OCI-LY1 (cell line): ENCODE results near the gene SLC25A38.

Source experiments
- H2AFZ ChIP-seq: fragments of 200-600 bp; sonication (generic), shearing (Covaris generic); 2 replicates; pipeline ENCODE4 v1.6.0; 2014; ENCODE audit warnings: antibody characterized with exemption, mild to moderate bottlenecking, low read length
- H3F3A ChIP-seq: fragments of 200-600 bp; sonication (generic), shearing (Covaris generic); 2 replicates; pipeline ENCODE4 v1.6.0; 2014; ENCODE audit warnings: mild to moderate bottlenecking, antibody characterized with exemption, low read length, moderate library complexity; ENCODE audit not compliant: insufficient read depth
- H3K27ac ChIP-seq: fragments of 200-600 bp; sonication (generic); 2 replicates; pipeline ENCODE4 v1.5.1; 2014; ENCODE audit warnings: low read length, mixed run types, mild to moderate bottlenecking, low read depth; ENCODE audit not compliant: poor library complexity, severe bottlenecking
- H3K27me3 ChIP-seq: fragments of 200-600 bp; sonication (generic); 2 replicates; pipeline ENCODE4 v1.6.0; 2014; ENCODE audit warnings: antibody characterized with exemption, mild to moderate bottlenecking, low read length, moderate library complexity; ENCODE audit not compliant: insufficient read depth
- H3K36me3 ChIP-seq: fragments of 200-600 bp; sonication (generic); 2 replicates; pipeline ENCODE4 v1.6.1; 2014; ENCODE audit warnings: mild to moderate bottlenecking, antibody characterized with exemption, low read length, moderate library complexity, mixed read lengths; ENCODE audit not compliant: insufficient read depth
- H3K4me1 ChIP-seq: fragments of 200-600 bp; sonication (generic); 2 replicates; pipeline ENCODE4 v1.5.1; 2014; ENCODE audit warnings: mild to moderate bottlenecking, low read length, moderate library complexity; ENCODE audit not compliant: insufficient read depth, severe bottlenecking
- H3K4me2 ChIP-seq: fragments of 200-600 bp; sonication (generic), shearing (Covaris generic); 2 replicates; pipeline ENCODE4 v1.6.1; 2014; ENCODE audit warnings: low read length
- H3K4me3 ChIP-seq: fragments of 200-600 bp; sonication (generic); 2 replicates; pipeline ENCODE4 v1.5.1; 2014; ENCODE audit warnings: low read length, low read depth, mild to moderate bottlenecking, mixed read lengths; ENCODE audit not compliant: poor library complexity, severe bottlenecking
- H3K79me2 ChIP-seq: fragments of 200-600 bp; shearing (Covaris generic); 2 replicates; pipeline ENCODE4 v1.6.1; 2016; ENCODE audit warnings: mixed run types, low read length, mixed read lengths; ENCODE audit not compliant: insufficient read depth
- H3K9ac ChIP-seq: fragments of 200-600 bp; sonication (generic), shearing (Covaris generic); 2 replicates; pipeline ENCODE4 v1.6.1; 2014; ENCODE audit warnings: mild to moderate bottlenecking, low read length, mixed read lengths
- H3K9me2 ChIP-seq: fragments of 200-600 bp; sonication (generic), shearing (Covaris generic); 2 replicates; pipeline ENCODE4 v1.6.1; 2014; ENCODE audit warnings: low read depth, mild to moderate bottlenecking, low read length, mixed read lengths
- H3K9me3 ChIP-seq: fragments of 200-600 bp; shearing (Covaris generic); 2 replicates; pipeline ENCODE4 v1.6.1; 2014; ENCODE audit warnings: low read length, mixed read lengths
- H4K20me1 ChIP-seq: fragments of 200-600 bp; sonication (generic), shearing (Covaris generic); 2 replicates; pipeline ENCODE4 v1.6.0; 2016; ENCODE audit warnings: mild to moderate bottlenecking, low read length; ENCODE audit not compliant: insufficient read depth
- CTCF ChIP-seq: fragments of 200-600 bp; sonication (generic), shearing (Covaris generic); IDR thresholded peaks from 2 replicates; pipeline ENCODE4 v1.5.1; 2017; ENCODE audit warnings: mild to moderate bottlenecking, antibody characterized with exemption, low read length, moderate library complexity, mixed read lengths
- EZH2 ChIP-seq: fragments of 200-600 bp; sonication (generic), shearing (Covaris generic); IDR thresholded peaks from 2 replicates; pipeline ENCODE4 v1.8.0; 2017; ENCODE audit warnings: borderline replicate concordance, mixed run types, mild to moderate bottlenecking, antibody characterized with exemption, low read length, moderate library complexity, mixed read lengths

The SLC25A38 gene

GRCh38 chr3:39338201-39338600 is 45.0 kb upstream of the SLC25A38 start:
- no peak overlapping the region for H3K27ac ChIP-seq
- no peak overlapping the region for H2AFZ ChIP-seq
- no peaks in the 10 kb centered on the region for H3F3A ChIP-seq
- no peak overlapping the region for H3K4me2 ChIP-seq
- no peak overlapping the region for H3K9ac ChIP-seq
- H3K4me1 ChIP-seq: no peaks in the 10 kb centered on the region
- H3K9me2 ChIP-seq: no peaks in the 10 kb centered on the region
- TF ChIP-seq CTCF (no peak), EZH2 (no peak)
- no peaks in the 10 kb centered on the region for H3K9me3 ChIP-seq
- no peaks in the 10 kb centered on the region for H3K79me2 ChIP-seq
- no peaks in the 10 kb centered on the region for H3K36me3 ChIP-seq
- H3K4me3 ChIP-seq: no peak overlapping the region
- H3K27me3 ChIP-seq: no peaks in the 10 kb centered on the region
- no peaks in the 10 kb centered on the region for H4K20me1 ChIP-seq

GRCh38 chr3:39339086-39339485 is 44.1 kb upstream of the SLC25A38 start:
- no peaks in the 10 kb centered on the region for H3K9me2 ChIP-seq
- no peak overlapping the region for H3K9ac ChIP-seq
- no peaks in the 10 kb centered on the region for H3F3A ChIP-seq
- H3K4me3 ChIP-seq: no peak overlapping the region
- no peaks in the 10 kb centered on the region for H4K20me1 ChIP-seq
- TF ChIP-seq EZH2 (no peak), CTCF (no peak)
- H2AFZ ChIP-seq: no peak overlapping the region
- H3K27me3 ChIP-seq: no peaks in the 10 kb centered on the region
- H3K36me3 ChIP-seq: no peaks in the 10 kb centered on the region
- H3K9me3 ChIP-seq: no peaks in the 10 kb centered on the region
- H3K4me2 ChIP-seq: no peak overlapping the region
- H3K4me1 ChIP-seq: no peaks in the 10 kb centered on the region
- no peaks in the 10 kb centered on the region for H3K79me2 ChIP-seq
- H3K27ac ChIP-seq: no peak overlapping the region

GRCh38 chr3:39343076-39343717 is 40.0 kb upstream of the SLC25A38 start:
- no peak overlapping the region for H3K4me2 ChIP-seq
- H3K9me2 ChIP-seq: no peaks in the 10 kb centered on the region
- no peaks in the 10 kb centered on the region for H3K4me1 ChIP-seq
- H3K9ac ChIP-seq: no peak overlapping the region
- no peaks in the 10 kb centered on the region for H4K20me1 ChIP-seq
- no peaks in the 10 kb centered on the region for H3F3A ChIP-seq
- no peaks in the 10 kb centered on the region for H3K79me2 ChIP-seq
- H2AFZ ChIP-seq: no peak overlapping the region
- no peaks in the 10 kb centered on the region for H3K27me3 ChIP-seq
- no peak overlapping the region for H3K27ac ChIP-seq
- no peaks in the 10 kb centered on the region for H3K9me3 ChIP-seq
- no peak for TF ChIP-seq EZH2
- no peak for TF ChIP-seq CTCF
- H3K4me3 ChIP-seq: no peak overlapping the region
- no peaks in the 10 kb centered on the region for H3K36me3 ChIP-seq
